UCSD-AML1 (cell line): Measurements from ENCODE around the gene LAMA2.

Experiments used
- DNase-seq: peaks from one replicate; lab custom pipeline; 2025; ENCODE audit not compliant: unreplicated experiment; lab: John Stamatoyannopoulos, UW

LAMA2 gene

GRCh38 chr6:129206821-129207220 is 323.9 kb downstream of the LAMA2 start:
- no peak for DNase-seq

GRCh38 chr6:129207832-129208231 is 324.9 kb downstream of the LAMA2 start:
- DNase-seq, result no peak

DNA sequence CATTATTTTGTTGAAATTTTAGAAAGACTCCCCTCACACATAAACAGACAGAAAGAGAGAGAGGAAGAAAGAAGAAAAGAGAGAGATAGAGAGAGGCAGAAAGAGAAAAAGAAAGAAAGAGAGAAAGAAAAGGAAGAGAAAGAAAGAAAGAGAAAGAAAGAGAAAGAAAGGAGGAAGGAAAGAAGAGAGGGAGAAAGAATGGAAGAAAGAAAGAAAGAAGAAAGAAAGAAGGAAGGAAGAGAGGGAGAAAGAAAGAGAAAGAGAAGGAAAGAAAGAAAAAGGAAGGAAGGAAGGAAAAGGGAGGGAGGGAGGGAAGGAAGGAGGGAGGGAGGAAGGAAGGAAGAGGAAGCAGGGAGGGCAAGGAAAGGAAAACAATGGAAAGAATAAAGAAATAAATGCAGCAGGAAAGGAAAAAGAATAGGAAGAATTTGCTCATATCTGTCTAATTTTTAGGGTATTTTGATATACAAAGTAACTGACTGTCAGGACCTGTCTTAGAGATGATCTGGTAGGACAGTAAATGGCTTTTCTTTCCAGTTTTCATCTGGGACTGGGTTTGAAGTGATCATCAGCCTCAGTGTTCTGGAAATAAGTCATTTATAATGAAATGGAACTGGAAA is 325.6 kb downstream of the LAMA2 start:
- no peak for DNase-seq

DNA sequence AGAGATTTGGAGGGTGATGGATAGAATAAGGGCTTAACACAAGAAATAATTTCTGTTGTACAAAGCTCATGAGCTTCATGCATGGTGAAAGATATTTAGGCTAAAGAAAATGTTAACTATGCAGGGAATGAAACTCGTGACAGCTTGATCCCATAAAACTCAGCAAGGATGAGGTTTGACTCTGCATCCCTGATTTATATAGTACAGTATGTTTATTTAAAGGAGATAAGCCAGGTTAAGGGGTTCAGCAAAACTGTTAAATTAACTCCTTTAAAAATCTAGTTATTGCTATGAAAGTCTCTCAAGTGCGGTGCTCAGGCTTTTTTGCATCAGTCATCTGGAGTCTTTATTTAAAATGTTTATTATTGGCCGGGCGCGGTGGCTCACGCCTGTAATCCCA is 326.4 kb downstream of the LAMA2 start:
- DNase-seq, result no peak

GRCh38 chr6:129210684-129211083 is 327.7 kb downstream of the LAMA2 start:
- no peak for DNase-seq

GRCh38 chr6:129211626-129212025 is 328.7 kb downstream of the LAMA2 start:
- no peak for DNase-seq

GRCh38 chr6:129212081-129212480 is 329.1 kb downstream of the LAMA2 start:
- no peak for DNase-seq

GRCh38 chr6:129215246-129215645 is 332.3 kb downstream of the LAMA2 start:
- DNase-seq, result no peak

DNA sequence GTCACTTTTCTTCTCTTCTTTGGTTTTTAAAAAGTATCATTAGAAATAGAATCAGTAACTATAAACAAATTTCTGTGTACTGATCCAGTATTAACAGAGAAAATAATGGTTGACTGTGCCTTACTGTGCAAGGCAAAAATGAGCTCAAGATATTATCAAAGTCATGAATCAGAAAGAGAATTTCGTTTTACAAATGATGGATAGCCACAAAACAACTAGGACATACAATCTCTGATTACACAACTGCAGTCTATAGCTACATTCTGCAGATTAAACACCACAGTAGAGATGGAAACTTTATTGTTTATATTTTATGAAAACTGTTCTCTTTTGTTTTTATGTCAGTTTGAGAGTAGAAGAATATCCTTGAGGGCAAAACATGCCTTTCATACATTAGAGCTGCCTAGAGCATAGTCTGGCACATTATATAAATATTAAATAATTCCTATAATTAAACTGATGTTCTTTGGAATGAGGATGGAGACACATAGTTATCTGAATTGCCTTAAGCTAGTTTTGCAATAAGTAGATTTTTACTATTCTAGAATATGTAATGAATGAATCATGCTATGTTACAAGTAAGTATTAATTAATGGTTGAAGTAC is 333.1 kb downstream of the LAMA2 start:
- DNase-seq, result no peak

- DNase-seq, result no peak
These were observed 334.8 kb downstream of the LAMA2 start for GRCh38 chr6:129217701-129218100.

DNA sequence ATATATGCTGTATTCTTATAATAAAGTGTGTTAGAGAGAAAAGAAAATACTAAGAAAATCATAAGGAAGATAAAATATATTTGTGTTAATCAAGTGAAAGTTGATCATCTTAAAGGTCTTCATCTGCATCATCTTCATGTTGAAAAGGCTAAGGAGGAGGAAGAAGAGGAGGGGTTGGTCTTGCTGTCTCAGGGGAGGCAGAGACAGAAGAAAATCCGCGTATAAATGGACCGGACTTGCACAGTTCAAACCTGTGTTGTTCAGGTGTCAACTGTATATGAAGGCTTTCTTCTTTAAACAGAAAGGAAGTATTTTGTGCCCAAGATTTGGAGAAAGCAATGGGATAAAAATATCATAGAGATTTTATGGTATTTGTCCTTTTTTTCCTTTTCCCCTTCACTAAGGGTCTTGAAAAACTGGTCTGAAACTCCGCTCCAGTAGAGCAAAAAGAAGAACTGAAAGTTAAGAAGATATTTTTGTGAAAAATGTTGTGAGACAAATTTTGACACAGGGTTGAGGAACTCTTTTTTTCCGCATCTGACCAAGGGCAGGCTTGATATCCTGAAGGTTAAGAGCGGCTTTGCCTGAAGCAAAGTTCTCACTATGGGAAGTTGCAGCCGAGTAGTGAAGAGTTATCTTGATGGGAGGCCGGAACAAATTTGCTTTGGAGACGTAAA is 350.7 kb downstream of the LAMA2 start:
- DNase-seq, result no peak

- no peak for DNase-seq
These were observed 352.4 kb downstream of the LAMA2 start for GRCh38 chr6:129235167-129236000.

DNA sequence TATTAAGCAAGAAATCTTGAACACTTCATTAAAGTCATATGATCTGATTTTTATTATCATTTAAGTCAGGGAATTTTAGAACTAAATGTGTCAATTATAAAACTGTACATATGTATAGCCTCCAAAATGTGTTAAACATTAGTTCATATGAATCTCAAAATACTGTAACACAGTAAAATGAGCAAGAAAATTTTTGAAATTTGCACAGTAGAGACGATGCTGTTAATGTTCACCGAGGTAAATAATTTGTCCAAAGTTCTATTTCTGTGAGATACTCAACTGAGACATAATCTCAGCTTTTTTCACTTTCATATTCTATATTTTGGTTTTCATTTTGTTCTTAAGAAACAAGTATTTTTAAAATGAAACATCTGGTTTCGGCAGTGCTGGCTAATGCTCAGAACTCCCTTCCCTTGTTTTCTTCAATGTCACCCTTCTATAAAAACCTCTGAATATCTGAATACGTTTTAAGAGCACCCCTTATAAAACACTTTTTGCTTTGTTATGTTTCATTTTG is 353.1 kb downstream of the LAMA2 start:
- no peak for DNase-seq

DNA sequence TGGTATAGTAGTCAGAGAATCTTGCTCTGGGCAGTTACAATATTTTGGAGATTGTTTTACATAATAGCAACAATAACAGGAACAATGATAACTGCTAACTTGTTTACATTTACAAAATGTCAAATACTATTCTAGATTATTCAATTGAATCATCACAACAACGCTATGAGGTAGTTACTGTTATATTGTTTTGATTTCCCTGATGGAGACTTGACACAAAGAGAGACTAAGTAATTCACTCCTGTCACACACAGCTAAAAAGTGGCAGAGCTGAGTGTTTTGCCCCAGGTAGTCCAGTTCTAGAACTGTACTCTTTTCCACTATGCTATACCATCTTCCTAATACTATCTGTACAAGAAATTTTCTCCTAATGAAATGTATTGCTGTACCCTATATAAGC is 356.1 kb downstream of the LAMA2 start:
- DNase-seq, result no peak

GRCh38 chr6:129239825-129240491 is 357.0 kb downstream of the LAMA2 start:
- DNase-seq, result no peak

DNA sequence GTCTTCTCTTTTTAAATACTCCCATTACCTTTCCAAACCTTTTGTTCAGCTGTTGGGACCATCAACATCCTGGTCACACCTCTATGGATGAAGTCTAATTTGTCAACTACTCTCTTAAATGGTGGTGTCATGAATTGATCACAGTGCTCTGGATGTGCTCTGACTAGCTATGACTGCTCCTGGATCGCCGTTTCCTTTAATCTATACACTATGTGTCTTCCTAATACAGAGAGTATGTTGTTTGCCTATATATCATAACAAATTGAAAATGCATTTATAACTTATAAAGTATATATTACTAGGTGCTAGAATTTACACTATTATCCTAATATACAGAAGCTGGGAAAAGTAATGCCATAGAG is 357.5 kb downstream of the LAMA2 start:
- no peak for DNase-seq

DNA sequence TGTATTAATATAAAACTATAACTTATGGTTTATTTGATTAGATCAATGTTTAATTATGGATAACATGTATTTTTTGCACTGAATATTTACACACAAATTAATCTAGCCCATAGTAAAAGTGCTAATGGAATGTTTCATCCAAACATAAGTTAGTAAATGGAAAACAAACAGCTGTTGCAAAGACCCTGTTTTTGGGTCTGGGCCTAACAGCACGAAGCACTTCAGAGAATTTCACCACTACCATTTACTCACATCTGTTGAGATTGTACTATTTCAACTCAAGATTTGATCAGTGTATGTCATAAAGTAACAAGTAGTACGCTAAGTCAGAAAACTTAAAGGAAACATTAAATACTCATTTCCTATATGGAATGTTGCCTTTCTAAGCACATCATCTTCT is 359.6 kb downstream of the LAMA2 start:
- no peak for DNase-seq

DNA sequence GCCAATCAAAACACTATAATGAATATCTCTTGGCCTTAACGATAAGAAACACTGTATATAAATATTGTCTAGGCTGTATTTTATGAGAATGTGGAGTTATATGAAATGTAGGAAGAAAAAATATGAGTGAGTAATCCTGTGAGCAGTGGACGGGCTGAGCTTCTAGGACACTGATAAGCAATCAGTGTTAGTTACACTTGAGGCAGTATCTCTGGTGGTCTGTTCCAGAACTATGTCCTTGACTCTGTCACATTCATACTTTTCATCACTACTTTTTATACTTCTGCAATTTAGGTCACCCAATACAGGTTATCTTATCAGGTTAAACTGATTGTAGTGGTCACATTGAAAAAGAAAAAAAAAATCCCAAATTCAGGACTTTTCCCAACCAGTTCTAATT is 360.4 kb downstream of the LAMA2 start:
- DNase-seq, result no peak

DNA sequence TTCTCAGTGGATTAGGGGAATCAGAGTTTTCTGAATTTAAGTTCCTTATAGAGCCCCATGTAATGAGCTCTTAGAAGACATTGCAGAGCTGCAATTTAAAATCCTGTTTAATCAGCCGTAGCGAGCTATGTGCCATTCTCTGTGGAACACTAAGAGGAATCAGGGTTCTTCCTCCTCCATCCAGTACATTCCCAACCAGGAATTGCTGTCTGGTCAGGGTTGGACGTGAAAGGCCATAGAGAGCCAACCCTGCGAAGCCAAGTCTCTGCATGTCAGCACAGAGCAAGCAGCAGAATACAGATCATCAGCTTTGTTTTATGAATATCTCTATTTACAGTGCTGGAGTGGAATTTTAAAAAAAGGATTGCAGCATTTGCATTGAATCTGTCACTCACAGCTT is 366.0 kb downstream of the LAMA2 start:
- no peak for DNase-seq

DNA sequence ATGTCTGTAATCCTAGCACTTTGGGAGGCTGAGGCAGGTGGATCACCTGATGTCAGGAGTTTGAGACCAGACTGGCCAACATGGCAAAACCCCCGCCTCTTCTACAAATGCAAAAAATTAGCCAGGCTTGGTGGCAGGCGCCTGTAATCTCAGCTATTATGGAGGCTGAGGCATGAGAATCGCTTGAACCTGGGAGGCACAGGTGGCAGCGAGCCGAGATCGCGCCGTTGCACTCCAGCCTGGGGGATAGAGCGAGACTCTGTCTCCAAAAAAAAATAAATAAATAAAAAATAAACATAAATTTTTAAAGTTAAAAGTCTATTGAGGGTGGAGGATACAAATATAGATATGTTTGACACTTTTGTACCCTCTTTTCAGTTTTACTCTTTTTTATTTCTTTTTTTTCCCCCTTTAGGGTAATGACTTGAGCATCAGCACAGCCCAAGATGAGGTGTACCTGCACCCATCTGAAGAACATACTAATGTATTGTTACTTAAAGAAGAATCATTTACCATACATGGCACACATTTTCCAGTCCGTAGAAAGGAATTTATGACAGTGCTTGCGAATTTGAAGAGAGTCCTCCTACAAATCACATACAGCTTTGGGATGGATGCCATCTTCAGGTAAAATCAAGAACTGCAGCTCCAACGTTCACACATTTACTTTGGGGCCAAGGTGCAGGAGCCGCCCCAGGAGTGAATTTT is 368.9 kb downstream of the LAMA2 start:
- DNase-seq, result no peak
